CD4-positive, alpha-beta T cell treated with Interferon alpha-2 for 1 hour (primary cell): ENCODE measurements around the gene PKD2L2.
"Not testable (repeated sequence)": the region's sequence is repeated elsewhere in the genome, so short reads cannot be mapped to it uniquely, and the experiment has no call there.

Experiments
- DNase-seq, 2 donors: peaks; one replicate each; pipeline ENCODE4 v3.0.0-alpha.2; 2020 to 2022

The PKD2L2 gene

GRCh38 chr5:137888863-137889759 lies at the start of gene PKD2L2:
PKD2L2 (plus strand) TSS chr5:137889457; CDS start chr5:137889492, 35 bp downstream.
- DNase-seq = peak; percentile 89 to 90

- DNase-seq = no peak
These were observed 47.0 kb upstream of the PKD2L2 start for GRCh38 chr5:137842296-137842695.

GRCh38 chr5:137843676-137844299 lies 45.5 kb upstream of the PKD2L2 start:
- no peak for DNase-seq

- no peak for DNase-seq
These were observed 43.8 kb upstream of the PKD2L2 start for GRCh38 chr5:137845472-137845871.

- no peak for DNase-seq
These were observed 41.6 kb upstream of the PKD2L2 start for GRCh38 chr5:137847687-137848086.

DNA sequence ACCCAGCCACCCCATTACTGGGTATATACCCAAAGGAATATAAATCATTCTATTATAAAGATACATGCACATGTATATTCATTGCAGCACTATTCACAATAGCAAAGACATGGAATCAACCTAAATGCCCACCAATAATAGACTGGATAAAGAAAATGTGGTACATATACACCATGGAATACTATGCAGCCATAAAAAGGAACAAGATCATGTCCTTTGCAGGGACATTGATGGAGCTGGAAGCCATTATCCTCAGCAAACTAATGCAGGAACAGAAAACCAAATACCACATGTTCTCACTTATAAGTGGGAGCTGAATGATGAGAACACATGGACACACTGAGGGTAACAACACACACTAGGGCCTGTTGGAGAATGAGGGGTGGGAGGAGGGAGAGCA lies 36.1 kb upstream of the PKD2L2 start:
- not testable (repeated sequence) for DNase-seq

DNA sequence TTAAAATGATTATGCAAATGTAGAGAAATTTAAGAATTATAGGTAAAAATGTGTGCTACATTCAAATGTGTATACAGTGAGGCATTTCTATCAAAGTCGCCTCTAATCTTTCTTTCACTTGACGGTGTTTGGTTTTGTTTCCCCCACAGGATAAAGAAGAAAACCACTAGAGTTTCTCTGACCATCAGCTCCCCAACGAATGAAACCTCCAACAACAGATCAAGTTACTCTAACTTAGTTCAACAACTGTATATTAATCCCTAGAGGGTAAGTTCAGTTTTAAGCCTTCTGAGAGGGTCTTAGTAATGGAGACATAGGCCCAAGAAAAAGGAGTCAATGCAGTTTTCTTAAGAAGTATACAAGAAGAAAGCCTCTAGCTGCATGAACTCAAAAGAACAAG lies 33.1 kb upstream of the PKD2L2 start:
- DNase-seq = no peak

DNA sequence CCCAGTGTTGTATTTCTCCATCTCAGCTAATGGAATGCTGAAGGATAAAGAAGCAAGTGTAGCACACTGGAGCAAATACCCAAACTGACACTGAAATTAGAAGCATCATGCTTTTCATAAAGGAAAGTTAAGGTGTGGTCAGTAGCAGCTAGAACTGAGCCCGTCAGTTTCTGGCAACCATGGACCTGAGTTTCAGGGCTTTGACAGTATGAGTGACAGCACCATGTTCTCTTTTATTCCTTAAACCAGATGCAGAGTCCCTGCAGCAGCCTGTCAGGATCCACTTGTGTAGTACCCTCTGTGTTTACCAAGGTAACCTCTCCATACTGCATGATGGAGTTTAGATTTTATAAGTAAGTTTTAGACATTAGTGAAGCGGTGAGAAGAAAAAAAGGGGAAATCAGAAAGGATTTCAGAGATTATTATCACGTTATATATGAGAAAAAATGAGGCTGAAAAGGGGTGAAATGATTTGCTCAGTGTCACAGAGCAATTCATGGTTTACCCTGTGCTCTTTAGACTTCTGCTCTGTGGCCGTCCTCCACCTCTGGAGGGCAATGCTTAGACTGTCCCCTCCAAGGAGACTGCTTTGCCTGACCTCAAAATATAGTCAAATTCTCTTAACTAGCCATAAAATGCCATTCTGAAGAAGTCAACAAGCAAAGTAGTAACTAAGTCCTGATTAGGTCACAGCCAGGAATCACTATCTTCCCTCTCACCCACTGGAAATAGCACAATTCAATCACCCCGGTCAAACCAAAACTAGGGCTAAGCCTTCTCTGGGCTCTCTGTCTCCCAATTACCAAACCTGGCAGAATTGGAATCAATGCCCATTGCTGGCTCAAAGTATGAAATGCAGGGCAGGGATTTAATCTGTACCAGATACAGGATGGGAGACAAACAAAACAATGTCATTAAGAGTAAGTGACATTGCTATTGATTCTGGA lies 32.1 kb upstream of the PKD2L2 start:
- no peak for DNase-seq

- DNase-seq = peak; percentile 2 to 12
These were observed 30.9 kb upstream of the PKD2L2 start for GRCh38 chr5:137858223-137858916.

- DNase-seq = no peak
These were observed 30.3 kb upstream of the PKD2L2 start for GRCh38 chr5:137858954-137859353.

GRCh38 chr5:137862251-137862650 lies 27.0 kb upstream of the PKD2L2 start:
- DNase-seq = no peak

DNA sequence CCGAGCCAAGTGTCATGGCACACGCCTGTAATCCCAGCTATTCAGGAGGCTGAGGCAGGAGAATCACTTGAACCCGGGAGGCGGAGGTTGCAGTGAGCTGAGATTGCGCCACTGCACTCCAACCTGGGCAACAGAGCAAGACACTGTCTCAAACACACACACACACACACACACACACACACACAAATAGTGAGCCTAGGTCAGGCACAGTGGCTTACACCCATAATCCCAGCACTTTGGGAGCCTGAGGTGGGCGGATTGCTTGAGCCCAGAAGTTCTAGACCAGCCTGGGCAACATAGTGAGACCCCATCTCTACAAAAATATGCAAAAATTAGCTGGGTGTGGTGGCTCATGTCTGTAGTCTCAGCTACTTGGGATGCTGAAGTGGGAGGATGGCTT lies 25.6 kb upstream of the PKD2L2 start:
- DNase-seq = not testable (repeated sequence)

DNA sequence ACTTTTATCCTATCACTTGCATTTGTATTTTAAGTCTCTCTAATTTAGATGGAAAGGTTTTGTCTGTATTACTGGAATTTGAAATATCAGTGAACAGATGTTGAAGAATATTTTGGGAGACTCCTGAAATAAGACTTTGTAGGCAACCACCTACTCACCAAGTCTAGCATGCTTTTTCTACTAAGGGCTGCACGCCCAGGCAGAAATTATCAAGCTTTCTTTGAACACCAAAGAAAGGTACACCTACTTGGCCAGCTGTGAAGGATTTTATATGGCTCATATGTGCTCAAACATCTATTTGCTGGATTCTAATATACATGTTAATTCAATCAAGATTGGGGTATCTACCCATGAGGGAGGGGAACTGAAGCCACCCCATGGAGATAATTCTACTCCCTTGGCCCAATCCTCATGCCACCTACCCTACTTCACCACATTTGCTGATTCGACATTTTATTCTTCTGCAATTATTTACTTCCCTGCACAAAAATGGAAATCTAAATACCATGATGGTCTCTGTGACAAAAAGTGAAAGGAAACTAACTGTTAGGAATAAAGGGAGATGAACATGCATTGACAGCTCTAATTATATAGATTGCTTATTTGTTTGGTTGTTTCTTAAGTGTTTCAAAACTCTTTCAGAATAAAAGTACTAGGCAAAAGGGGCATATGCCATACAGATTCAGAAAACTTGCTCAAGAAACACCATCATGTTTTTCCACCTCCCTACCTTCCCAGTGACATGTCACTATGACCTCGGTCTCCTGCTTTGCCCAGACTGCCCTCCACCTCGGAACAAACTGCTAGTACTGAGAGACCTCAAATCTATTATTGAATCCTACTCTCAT lies 22.5 kb upstream of the PKD2L2 start:
- no peak for DNase-seq

- DNase-seq = no peak
These were observed 21.6 kb upstream of the PKD2L2 start, which contains the start of gene MYOT for GRCh38 chr5:137867664-137868063. MYOT (plus strand) TSS chr5:137867860; CDS start chr5:137870652, 2,792 bp downstream.

DNA sequence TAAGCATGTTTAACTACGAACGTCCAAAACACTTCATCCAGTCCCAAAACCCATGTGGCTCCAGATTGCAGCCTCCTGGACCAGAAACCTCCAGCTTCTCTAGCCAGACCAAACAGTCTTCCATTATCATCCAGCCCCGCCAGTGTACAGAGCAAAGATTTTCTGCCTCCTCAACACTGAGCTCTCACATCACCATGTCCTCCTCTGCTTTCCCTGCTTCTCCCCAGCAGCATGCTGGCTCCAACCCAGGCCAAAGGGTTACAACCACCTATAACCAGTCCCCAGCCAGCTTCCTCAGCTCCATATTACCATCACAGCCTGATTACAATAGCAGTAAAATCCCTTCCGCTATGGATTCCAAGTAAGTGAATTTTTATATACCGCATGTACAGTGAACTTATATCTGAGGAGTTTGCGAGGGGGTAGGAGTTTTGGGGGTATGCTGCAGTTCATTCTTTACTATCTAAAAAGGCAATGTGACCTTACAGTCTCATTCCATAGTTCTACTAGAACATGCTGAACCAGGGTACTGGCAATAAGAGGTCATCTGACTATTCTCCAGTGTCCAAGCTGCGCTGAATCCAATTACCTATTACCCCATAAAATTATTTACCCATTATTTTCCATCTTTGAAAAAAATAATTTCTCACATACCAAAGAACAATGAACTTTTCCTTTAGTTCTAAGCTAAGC lies 18.5 kb upstream of the PKD2L2 start:
- DNase-seq = no peak

DNA sequence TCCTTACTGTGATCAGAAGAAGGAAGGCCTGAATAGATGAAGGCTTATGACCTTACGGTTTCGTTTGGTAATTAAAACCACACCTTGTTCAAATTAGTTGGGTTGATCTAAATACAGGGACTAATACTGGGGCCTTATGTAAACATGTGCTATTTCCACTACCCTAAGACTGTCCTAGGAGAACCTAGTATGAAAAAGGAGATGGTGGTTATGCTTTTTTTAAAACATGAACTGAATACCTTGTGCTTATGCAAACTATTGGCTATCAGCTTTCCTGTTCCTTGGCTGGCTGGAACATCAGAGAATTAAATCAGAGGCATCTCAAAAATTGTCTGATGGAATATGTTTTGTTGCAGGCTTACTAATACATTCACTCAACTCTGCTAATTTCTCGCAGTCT lies 17.7 kb upstream of the PKD2L2 start:
- DNase-seq = no peak

DNA sequence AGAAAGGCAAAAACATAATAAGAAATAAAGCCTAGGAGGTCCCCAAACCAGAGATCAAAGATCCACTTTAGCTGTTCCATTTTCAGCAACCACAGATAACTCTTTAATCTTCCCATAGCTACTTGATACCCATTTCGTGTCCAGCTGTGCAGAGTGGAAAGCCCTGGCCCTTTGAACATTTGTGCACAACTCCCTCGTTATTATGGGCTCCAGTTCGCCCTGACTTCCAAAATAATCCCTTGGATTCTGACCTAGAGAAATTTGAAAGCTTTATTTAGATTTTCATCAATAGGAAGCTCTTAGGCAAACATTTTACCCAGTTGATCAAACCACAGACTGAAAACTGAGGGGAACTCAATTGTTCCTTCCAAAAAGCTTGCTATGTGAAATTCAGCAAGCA lies 16.8 kb upstream of the PKD2L2 start:
- no peak for DNase-seq

- no peak for DNase-seq
These were observed 13.2 kb upstream of the PKD2L2 start for GRCh38 chr5:137876101-137876500.

DNA sequence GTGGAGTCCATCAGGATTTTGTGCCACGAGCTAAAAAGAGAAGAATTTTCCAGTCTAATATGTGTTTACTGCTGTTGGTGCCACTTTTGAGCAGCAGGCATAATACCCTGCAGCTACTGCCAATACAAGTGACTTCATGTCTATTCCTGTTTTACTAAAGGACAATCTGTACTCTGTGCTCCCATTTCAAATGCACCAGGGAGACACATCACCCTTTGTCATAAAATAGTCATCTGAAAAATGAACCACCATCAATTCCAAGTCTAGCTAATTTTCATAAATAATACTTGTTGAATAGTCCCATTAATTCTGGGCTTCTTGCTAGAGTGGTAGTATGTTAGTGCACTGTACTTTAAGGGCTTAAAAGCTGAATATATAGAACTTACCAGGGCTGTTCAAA lies 8.9 kb upstream of the PKD2L2 start:
- no peak for DNase-seq

GRCh38 chr5:137887831-137888230 lies 1.4 kb upstream of the PKD2L2 start:
- no peak for DNase-seq

DNA sequence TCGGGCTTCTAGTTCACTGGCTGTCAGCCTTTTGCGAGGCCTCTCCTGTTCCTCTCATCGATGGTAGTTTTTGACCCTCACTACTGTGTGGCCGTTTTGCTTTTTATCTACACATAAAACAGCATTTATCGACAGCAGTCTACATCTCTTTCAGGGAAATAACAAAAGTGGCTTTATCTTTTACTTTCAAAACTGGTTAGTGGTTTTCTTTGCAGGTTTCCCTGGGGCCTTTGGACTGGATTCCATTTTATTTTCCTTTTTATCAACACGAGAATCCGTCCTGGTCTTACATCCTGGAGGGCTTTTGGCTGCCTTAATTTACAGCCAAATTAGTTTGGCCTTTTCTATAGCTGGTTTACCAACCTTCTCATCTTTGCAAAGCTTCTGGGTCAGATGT lies 793 bp upstream of the PKD2L2 start:
- DNase-seq = peak in 1 of 2 donors; percentile 12
